OCI-LY1 (cell line): ENCODE results near the gene PLA2G12A.

Source experiments
- EZH2 ChIP-seq: fragments of 200-600 bp; sonication (generic), shearing (Covaris generic); IDR thresholded peaks from 2 replicates; pipeline ENCODE4 v1.8.0; 2017; ENCODE audit warnings: borderline replicate concordance, mixed run types, mild to moderate bottlenecking, antibody characterized with exemption, low read length, moderate library complexity, mixed read lengths
- TF ChIP-seq, protein P1 (sequence below): fragments of 200-600 bp; sonication (generic), shearing (Covaris generic); IDR thresholded peaks from 2 replicates; pipeline ENCODE4 v1.5.1; 2017; ENCODE audit warnings: mild to moderate bottlenecking, antibody characterized with exemption, low read length, moderate library complexity, mixed read lengths

DNA sequence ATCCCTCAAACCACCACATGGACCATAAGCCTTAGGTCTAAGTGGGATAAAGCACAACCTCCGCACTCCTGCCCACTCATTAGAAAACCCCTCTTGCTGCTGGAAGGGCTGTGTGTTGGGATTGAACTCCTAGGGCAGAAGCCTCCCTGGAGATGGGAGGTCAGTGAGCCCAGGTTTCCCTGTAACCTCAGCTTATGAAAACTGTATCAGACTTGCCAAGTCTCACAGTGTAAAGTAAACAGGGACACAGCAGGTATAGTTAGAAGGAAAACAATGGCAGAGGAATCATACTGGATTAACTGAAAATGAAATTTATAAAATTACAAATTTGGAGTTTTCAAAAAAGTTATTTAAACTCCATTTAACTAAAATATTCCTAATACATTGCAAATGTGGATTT, 56.6 kb downstream of the PLA2G12A start:
- TF ChIP-seq, protein P1, sequence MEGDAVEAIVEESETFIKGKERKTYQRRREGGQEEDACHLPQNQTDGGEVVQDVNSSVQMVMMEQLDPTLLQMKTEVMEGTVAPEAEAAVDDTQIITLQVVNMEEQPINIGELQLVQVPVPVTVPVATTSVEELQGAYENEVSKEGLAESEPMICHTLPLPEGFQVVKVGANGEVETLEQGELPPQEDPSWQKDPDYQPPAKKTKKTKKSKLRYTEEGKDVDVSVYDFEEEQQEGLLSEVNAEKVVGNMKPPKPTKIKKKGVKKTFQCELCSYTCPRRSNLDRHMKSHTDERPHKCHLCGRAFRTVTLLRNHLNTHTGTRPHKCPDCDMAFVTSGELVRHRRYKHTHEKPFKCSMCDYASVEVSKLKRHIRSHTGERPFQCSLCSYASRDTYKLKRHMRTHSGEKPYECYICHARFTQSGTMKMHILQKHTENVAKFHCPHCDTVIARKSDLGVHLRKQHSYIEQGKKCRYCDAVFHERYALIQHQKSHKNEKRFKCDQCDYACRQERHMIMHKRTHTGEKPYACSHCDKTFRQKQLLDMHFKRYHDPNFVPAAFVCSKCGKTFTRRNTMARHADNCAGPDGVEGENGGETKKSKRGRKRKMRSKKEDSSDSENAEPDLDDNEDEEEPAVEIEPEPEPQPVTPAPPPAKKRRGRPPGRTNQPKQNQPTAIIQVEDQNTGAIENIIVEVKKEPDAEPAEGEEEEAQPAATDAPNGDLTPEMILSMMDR, result no peak
- TF ChIP-seq EZH2, result no peak
